ENCODE data around the gene RWDD3. TPM values are rescaled to one million over a fixed set of nuclear protein-coding genes. Genes with fewer than 3 reads are reported as not detected.

RWDD3 gene
- total and polyA plus RNA-seq, 2 of the 13 experiments (the other 11 are each of a cell fraction or from before 2014, with no cell fraction given): 18.3 to 21.2 TPM

- TF ChIP-seq, protein P1, sequence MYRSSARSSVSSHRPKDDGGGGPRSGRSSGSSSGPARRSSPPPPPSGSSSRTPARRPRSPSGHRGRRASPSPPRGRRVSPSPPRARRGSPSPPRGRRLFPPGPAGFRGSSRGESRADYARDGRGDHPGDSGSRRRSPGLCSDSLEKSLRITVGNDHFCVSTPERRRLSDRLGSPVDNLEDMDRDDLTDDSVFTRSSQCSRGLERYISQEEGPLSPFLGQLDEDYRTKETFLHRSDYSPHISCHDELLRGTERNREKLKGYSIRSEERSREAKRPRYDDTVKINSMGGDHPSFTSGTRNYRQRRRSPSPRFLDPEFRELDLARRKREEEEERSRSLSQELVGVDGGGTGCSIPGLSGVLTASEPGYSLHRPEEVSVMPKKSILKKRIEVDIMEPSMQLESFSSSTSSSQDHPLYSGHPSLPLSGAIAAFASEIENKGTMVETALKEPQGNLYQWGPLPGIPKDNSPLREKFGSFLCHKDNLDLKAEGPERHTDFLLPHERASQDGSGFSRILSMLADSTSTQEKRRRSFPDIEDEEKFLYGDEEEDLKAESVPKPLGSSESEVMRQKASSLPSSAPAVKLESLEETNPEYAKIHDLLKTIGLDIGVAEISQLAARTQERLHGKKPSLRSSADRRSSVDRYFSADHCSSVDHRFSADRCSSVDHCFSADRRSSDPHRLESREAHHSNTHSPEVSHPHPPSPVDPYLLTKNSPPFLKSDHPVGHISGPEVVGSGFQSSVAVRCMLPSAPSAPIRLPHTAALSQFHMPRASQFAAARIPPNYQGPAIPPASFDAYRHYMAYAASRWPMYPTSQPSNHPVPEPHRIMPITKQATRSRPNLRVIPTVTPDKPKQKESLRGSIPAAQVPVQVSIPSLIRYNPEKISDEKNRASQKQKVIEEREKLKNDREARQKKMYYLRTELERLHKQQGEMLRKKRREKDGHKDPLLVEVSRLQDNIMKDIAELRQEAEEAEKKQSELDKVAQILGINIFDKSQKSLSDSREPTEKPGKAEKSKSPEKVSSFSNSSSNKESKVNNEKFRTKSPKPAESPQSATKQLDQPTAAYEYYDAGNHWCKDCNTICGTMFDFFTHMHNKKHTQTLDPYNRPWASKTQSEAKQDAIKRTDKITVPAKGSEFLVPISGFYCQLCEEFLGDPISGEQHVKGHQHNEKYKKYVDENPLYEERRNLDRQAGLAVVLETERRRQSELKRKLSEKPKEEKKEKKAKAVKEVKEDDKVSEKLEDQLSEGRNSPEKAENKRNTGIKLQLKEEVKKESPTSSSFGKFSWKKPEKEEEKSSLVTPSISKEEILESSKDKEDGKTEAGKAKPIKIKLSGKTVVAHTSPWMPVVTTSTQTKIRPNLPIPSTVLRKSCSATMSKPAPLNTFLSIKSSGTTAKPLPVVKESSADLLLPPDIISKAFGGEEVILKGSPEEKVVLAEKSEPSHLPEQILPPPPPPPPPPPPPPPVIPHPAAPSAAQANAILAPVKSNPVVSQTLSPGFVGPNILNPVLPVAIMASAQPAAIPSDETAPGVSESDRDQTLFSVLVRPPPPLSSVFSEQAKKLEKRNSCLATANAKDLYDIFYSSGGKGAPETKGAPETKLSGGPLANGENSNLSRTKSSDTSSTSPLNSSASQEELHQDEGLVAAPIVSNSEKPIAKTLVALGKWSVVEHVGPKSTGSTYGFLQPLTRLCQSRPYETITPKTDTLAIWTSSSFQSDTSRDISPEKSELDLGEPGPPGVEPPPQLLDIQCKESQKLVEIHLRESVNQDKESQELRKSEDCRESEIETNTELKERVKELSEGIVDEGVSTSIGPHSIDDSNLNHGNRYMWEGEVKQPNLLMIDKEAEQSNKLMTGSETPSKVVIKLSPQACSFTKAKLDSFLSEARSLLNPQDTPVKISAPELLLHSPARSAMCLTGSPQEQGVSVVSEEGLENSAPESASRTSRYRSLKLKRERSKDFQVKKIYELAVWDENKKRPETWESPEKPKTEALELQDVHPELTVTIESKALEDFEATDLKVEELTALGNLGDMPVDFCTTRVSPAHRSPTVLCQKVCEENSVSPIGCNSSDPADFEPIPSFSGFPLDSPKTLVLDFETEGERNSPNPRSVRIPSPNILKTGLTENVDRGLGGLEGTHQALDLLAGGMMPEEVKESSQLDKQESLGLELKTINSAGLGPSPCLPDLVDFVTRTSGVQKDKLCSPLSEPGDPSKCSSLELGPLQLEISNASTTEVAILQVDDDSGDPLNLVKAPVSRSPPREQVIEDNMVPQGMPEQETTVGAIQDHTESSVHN (CRISPR knock-in tag; IDR thresholded peaks at IDR 0.05): no peak; the same call in 1 of the 2 replicates
- TF ChIP-seq ZFY (CRISPR knock-in tag; IDR thresholded peaks at IDR 0.05) (peak; percentile 99), PHF8 (CRISPR knock-in tag; IDR thresholded peaks at IDR 0.05) (peak; percentile 100), RFX3 (CRISPR knock-in tag; IDR thresholded peaks at IDR 0.05) (no peak), CREB3 (CRISPR knock-in tag; IDR thresholded peaks at IDR 0.05) (0 out of 2 replicates have a peak, but pooled peaks have one; percentile 34), KLF13 (CRISPR knock-in tag; IDR thresholded peaks at IDR 0.05) (no peak), ATF2 (CRISPR knock-in tag; IDR thresholded peaks at IDR 0.05) (peak; percentile 47), ZNF253 (CRISPR knock-in tag; IDR thresholded peaks at IDR 0.05; ENCODE audit: borderline replicate concordance) (peak; percentile 55; the same call in 1 of the 2 replicates), EED (CRISPR knock-in tag; IDR thresholded peaks at IDR 0.05) (no peak; the same call in 1 of the 2 replicates), RAD21 (CRISPR knock-in tag; IDR thresholded peaks at IDR 0.05) (peak; percentile 96)
- TF ChIP-seq, protein P2, sequence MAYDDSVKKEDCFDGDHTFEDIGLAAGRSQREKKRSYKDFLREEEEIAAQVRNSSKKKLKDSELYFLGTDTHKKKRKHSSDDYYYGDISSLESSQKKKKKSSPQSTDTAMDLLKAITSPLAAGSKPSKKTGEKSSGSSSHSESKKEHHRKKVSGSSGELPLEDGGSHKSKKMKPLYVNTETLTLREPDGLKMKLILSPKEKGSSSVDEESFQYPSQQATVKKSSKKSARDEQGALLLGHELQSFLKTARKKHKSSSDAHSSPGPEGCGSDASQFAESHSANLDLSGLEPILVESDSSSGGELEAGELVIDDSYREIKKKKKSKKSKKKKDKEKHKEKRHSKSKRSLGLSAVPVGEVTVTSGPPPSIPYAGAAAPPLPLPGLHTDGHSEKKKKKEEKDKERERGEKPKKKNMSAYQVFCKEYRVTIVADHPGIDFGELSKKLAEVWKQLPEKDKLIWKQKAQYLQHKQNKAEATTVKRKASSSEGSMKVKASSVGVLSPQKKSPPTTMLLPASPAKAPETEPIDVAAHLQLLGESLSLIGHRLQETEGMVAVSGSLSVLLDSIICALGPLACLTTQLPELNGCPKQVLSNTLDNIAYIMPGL (CRISPR knock-in tag; IDR thresholded peaks at IDR 0.05; ENCODE audit: borderline replicate concordance in 1 of 2, low read depth in 1 of 2): peak; percentile 95 to 96
- TF ChIP-seq, protein P3, sequence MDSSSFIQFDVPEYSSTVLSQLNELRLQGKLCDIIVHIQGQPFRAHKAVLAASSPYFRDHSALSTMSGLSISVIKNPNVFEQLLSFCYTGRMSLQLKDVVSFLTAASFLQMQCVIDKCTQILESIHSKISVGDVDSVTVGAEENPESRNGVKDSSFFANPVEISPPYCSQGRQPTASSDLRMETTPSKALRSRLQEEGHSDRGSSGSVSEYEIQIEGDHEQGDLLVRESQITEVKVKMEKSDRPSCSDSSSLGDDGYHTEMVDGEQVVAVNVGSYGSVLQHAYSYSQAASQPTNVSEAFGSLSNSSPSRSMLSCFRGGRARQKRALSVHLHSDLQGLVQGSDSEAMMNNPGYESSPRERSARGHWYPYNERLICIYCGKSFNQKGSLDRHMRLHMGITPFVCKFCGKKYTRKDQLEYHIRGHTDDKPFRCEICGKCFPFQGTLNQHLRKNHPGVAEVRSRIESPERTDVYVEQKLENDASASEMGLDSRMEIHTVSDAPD (CRISPR knock-in tag; IDR thresholded peaks at IDR 0.05): no peak
These were observed at the start of gene RWDD3 (continued) for GRCh38 chr1:95233737-95234500.

Data from HepG2 (cell line).